Measurements from ENCODE around the gene TEX50.

TEX50 gene

GRCh38 chr1:173648880-173649605 is 13.9 kb downstream of the TEX50 start:
- no peak for DNase-seq (ENCODE audit: extremely low read depth, low read depth)
- TF ChIP-seq CTCF (IDR thresholded peaks at IDR 0.05; ENCODE audit: low read depth, low read length) = no peak

- no peak for DNase-seq (ENCODE audit: extremely low read depth, low read depth)
These were observed 25.2 kb downstream of the TEX50 start for GRCh38 chr1:173660306-173660705.

GRCh38 chr1:173661271-173661670 is 26.1 kb downstream of the TEX50 start:
- DNase-seq (ENCODE audit: extremely low read depth, low read depth) = no peak
- no peak for TF ChIP-seq CTCF (IDR thresholded peaks at IDR 0.05; ENCODE audit: low read depth, low read length)

More at GRCh38 chr1:173660306-173660705, 25.2 kb downstream of the TEX50 start:
- no peak for TF ChIP-seq CTCF (IDR thresholded peaks at IDR 0.05; ENCODE audit: low read depth, low read length)

- no peak for TF ChIP-seq CTCF (IDR thresholded peaks at IDR 0.05; ENCODE audit: low read depth, low read length)
- no peak for DNase-seq (ENCODE audit: extremely low read depth, low read depth)
These were observed 26.6 kb downstream of the TEX50 start for GRCh38 chr1:173661763-173662162.

- no peak for TF ChIP-seq CTCF (IDR thresholded peaks at IDR 0.05; ENCODE audit: low read depth, low read length)
- no peak for DNase-seq (ENCODE audit: extremely low read depth, low read depth)
These were observed 28.0 kb downstream of the TEX50 start for GRCh38 chr1:173663159-173663558.

GRCh38 chr1:173666646-173667045 is 31.5 kb downstream of the TEX50 start:
- DNase-seq (ENCODE audit: extremely low read depth, low read depth) = no peak

More at GRCh38 chr1:173666646-173667045, 31.5 kb downstream of the TEX50 start:
- TF ChIP-seq CTCF (IDR thresholded peaks at IDR 0.05; ENCODE audit: low read depth, low read length) = no peak
